Superior temporal gyrus (tissue), 1 donor: ENCODE data around the gene STRN3.

ENCODE experiments used
- DNase-seq: peaks from one replicate; pipeline ENCODE4 v3.0.0-alpha.2; 2016; ENCODE audit errors: extremely low spot score

The STRN3 gene

DNA sequence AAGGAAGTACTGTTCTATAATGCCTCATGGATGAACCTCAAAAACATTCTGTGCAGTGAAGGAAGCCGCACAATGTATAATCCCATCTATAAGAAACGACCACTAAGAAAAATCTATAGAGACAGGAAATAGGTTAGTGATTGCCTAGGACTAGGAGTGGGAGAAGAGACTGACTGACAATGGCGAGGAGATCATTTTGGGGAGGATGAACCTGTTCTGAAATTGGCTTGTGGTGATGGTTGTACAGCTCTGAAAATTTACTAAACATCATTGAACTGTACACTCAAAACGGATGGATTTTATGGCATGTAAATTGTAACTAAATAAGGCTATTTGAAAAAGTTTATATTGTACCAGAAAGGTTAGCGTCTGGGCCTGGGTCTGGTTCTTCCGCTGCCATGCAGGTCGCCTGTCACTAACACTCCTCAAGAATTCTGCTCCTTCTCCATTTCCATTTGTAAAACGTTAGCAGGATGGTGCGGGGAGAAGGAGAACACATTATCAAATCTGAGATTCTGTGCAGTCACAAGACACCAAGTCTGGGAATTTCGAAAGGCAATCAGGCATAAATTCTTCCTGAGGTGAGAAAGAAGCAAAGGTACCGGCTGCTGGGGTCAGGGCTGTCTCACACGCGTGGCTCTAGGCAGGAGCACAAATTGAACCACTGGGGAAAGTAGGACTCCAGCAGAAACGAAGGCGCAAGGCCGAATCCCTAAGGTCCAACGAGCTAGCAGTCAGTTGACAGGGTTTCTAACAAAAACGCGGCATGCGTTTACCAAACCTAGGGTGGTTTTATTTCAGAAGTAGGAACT, 152.7 kb downstream of the STRN3 start:
- no peak for DNase-seq

DNA sequence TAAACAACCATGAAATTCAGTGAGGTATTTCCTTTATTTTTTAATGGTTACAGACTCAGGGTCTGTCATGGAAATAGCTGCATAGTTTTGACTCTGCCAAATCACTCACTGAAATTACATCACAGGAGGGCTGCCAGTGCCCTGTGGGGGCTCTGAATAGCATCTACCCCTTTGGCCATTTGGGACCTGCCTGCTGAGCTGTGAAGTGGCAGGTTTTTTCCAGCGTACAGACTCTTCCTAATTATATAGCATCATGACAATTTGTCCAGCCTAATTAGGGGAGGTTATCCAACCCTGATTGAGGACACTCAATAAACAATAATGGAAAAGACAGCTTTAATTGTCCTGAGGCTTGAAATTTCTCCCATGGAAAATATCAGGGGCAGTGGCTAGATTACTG, 153.6 kb downstream of the STRN3 start:
- no peak for DNase-seq

DNA sequence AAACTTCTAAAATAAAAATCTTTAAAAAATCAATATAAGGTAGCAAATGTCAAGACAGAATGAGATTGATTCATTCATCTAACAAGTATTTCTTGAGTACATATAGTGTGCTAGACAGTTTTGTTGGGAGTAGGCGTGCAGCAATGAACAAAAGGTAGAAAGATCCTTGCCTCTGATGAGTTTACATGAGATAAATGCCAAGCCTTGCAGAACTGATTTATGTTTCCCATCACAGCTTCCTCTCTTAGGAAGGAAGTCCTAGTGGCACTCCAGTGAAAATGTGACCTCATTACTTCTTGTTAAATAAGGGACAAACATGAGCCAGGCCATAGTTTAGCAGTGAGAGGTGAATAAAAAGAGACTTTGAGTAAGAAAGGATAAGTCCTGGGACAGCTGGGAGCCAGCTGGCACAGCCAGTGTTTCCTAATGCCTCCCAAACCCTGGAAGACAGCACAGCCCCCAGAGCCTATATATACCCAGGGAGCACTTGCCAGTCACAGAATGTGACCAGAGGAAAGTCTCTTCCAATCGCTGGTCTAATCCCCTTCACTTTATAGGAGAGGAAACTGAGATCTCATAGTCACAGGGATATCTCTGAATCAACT, 156.5 kb downstream of the STRN3 start:
- no peak for DNase-seq

DNA sequence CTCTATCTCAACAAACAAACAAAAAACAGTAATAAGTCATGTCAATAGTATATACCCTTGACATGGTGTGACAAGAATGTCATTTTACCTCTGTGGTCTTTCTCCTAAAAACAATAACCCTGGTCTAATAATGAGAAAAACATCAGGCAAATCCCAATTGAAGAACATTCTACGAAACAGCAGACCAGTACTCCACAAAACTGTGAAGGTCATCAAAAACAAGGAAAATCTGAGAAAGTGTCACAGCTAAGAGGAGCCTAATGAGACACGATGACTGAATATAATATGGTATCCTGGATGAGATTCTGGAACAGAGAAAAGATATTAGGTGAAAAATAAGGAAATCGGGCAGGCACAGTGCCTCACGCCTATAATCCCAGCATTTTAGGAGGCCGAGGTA, 157.4 kb downstream of the STRN3 start:
- no peak for DNase-seq

DNA sequence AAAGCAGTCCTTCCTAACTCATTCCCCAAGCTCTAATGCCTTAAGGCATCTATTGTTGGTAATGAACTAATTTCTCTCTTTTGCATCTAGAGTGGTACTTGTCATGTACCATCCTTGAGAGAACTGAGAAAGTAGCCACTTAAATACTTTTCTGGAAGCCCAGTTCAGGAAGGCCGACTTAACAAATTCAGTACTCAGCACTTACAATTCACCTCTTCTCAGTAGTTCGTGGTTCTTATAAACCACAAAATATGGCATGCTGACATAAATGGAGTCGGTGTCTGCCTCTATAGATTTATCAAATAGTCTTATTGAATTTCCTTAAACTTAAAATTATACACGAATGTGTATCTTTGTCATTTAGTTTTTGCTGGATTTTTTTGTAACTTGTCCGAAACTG, 161.2 kb downstream of the STRN3 start:
- DNase-seq = no peak

DNA sequence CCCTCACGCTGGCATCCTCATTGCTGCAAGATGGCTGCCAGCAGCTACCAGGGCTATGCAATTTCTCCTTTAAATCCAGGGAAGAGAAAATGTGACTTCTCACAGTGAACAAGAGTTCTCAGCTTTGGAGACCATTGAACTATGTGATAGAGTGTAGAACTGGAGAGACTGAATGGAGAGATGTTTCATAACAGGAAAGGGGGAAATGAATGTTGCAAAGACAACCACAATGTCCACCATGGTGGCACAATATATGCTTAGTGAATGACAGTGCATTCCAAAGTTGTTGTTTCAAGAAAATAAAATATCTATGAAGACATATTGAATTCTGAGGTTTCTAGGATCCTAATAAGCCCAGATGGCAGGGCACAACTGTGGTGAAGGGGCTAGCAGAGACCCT, 165.0 kb downstream of the STRN3 start:
- no peak for DNase-seq

DNA sequence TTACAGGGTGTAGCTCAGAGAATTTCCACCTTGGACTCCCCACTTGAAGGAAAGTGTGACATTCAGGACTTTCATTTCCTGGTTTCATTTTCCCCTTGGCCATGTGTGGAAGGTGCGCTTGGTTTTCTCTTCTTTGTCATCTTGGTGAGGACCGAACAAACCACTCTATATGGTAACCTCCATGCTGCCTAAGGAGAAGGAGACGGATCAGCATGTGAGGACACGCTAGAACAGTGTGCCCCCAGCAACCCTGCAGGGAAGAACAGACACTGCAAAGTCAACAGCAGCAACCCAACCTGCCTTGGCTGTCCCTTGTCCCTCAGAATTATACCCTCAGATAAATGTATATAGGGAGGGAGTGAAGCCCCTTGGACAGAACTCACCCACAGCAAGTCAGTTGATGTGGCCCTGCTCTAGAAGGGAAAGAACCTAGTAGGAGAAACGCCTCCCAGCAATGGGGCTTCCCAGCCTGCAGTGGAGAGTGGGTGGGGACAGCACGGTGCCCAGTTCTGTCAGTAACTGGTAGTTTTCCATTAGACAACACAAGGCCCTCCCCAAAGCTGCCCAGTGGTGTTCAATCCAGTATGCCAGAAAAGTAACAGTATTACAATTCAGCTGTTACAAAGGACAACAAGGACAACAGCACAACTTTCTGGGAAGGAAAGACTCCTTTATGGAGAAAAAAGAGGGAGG, 170.7 kb downstream of the STRN3 start:
- DNase-seq = no peak

DNA sequence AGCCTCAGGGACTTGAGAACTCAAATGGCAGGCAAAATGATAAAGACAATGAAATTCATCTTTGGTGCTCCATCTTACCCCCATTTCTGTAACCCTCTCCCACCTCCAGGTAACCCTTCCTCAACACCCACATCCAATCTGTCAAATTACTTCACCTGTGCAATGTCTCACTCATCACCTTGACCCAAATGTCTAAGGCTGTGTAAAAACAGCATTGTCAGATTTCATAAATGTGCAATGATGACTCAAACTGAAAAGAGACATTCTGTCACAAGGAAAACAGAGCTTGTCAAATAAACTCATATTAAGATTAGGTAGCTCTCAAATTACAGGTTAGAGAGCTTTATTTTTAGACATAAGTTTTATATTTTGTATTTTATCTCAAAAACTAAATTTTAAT, 171.7 kb downstream of the STRN3 start:
- DNase-seq = no peak

DNA sequence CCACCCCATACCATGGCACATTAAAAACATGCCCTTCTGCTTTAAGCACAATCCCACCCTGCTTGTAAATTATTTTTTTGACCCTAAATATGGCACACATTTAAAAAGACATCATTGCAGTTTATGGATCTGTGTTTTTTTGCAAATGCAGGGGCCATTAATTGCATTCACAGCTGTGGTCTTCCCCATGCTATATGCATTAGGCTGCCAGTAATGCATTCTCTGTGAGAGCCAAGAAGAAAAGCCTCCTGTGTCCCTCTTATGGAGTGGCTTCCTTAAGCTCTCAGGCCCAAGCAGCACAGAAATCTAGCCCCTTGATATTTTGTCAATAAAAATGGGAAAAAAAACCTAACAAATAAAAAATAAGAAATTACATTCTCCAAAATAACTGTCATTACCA, 172.2 kb downstream of the STRN3 start:
- no peak for DNase-seq

DNA sequence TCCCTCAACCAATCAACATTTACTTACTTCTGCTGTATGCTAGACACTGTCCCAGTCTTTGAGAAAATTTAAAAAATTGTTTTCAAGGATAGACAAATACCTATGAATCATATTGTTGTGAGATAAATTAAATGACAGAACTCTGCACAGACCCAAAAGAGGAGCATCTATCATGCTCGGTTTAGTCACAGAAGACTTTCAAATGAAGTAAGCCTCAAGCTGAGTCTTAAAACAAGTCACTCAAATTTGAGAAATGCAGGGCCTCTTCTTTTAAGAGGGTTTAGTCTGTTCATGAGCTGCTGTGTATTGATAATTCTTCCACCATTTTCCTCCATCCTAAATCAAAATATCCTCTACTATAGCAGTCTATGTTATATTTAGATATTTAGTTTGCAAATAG, 176.2 kb downstream of the STRN3 start:
- DNase-seq = no peak

DNA sequence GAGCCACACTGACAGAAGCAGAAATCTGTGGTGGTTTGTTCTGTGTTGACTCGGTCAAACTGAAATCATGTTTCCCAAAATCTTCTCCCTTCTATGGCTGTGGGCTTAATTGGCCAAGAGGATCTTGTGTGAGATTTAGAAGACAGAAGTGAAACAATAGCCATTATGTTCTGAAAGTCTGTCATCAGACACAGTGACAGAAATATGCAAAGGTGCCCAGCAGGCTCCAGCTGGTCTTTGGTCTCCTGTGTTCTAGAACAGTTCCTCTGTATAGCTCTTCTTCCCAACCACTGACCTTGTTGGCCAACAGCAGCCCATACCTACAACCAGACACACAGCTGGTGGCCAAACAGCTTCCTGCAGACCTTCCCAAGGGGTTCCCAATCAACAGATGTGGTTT, 176.8 kb downstream of the STRN3 start:
- no peak for DNase-seq

DNA sequence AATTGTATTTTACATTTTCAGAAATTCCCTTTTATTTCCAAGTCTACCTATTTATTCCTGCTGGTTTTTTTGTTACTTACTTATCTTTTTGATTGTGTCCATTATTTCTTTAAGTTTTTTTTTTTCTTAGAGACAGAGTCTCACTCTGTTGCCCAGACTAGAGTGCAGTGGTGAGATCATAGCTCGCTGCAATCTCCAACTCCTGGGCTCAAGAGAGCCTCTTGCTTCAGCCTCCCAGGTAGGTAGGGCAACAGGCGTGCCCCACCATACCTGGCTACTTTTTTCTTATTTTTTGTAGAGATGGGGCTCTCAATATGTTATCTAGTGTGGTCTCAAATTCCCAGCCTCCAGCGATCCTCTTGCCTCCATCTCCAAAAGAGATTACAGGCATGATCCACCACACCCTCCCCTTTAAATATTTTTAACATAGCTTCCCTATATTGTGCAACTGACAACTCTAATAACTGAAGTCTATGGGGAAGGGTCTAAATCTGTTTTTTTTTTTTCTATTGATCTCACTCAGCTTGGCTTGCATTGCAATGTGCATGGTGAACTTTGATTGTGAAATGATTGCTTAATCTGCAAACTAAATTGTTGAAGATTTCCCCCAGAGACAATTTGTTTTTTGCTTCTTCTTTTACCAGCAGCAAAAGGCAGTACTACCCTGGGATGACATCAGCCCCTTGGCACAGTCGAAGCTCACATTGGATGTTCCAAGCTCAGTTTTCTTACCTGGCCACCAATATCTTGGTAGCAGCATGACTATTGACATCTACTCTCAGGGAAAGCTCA, 177.5 kb downstream of the STRN3 start:
- no peak for DNase-seq
